ENCODE data around the gene HAND2.

Gene HAND2

DNA sequence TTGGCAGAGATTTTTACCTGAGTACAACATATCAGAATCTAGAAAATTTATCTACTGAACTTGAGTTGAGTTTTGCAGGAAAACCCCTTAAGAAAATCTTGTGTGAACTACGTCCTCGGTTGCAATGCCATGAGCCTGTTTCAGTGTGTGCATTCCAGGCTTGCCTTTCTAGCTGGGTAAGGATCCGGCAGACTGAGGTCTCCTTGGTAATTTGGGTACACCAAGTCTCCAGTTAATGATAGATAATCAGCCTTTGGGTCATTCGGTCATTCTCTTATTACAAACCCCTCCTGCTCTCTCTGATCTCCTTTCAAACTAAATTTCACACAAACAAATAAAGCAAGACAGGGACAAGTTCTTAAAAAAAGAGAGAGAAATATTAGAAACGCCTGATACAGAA, 5.9 kb upstream of the HAND2 start:
- no peak for DNase-seq (ENCODE audit: low read depth)

DNA sequence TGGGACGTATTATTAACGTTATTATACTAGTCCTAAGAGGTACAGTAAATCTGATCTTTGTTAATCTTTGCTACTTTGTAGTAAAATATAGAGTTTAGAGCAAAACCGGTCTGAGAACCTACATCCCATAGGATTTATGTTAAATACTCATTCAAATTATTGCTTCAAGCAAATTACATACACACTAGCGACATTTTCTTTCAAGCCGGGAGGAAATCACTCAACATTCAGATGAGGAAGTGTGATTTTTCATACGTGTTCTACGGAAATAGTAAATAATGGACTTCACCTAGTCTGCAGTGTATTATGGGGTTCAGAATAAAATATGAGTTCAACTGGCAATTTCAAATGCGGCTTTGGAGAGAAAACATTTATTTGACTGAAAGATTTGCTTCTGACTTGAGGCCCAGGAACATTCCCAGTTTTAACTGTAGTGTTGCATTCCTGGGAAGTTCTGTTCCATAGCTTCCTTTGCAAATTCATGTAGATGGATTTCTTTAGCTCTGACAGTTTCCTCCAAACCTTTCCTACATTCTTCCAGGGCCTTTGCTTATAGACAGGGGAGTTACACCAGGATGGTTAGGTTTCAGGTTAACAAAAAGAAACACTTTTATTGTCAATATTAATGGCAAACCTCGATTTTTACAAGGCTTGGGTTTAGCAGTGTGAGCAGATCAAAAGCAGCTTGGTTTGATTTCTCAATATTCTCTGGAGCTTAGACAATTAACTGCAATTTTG, 5.3 kb upstream of the HAND2 start:
- DNase-seq (ENCODE audit: low read depth): no peak

DNA sequence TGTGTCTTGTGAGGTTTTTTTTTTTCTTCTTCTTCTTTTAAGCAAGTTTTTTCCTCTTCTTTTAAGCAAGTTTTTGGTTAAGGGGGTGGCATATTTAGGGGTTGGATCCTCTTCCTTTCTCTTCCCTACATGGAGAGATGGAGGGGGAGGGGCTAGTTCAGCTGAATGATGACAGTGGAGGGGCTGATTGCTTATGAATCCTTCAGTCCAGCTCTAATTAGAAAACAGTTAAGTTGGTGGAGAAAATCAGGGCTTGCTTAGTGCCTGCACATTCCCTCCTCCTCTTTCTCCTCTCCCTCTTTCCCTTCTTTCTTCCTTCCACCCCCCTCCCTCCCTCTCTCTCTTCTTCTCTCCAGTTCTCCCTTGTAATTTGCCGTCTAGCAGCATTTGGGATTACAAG, 4.4 kb upstream of the HAND2 start:
- no peak for DNase-seq (ENCODE audit: low read depth)

DNA sequence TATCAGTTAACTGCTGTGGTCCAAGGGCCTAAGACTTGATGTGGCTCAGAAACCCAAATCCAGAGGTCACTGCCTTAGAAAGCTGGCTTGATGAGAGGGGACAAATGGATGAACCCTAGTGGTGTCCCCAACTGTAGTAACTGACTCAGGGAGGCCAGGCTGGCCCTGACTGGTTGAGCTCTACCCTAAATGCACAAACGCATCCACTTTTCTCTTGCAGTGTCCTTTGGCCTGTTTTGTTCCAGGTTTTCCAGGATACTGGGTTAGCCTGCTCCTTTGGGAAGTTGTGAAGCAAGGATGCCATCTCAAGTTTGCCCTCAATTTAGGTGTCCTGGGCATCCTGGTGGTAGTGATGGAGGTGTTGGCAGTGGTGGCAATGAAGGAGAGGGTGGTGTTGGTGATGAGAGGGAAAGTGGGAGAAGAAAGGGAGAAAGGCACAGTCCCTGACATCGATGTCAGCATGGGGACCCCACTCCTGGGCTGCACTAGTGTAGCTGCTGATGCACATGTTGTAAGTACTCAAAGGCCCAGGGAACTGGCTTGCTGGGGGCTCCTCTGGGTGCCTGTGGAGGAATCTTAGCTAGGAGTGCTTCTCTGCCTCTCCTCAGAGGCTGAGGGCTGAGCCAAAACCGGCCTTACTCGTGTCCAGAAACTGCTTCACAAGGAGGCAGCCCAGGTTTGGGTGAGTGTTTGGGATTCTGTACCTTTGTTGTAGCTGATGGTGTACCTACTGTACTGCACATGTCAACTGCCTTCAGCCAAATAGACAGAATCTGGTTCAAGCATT, 2.9 kb upstream of the HAND2 start:
- no peak for DNase-seq (ENCODE audit: low read depth)

- DNase-seq (ENCODE audit: low read depth): no peak
Measured at GRCh38 chr4:173531086-173531965, 1.3 kb upstream of the HAND2 start.

- no peak for DNase-seq (ENCODE audit: low read depth)
Measured at GRCh38 chr4:173530326-173531085, 477 bp upstream of the HAND2 start.

- no peak for DNase-seq (ENCODE audit: low read depth)
Measured at GRCh38 chr4:173528378-173529321, 1.4 kb downstream of the HAND2 start.

DNA sequence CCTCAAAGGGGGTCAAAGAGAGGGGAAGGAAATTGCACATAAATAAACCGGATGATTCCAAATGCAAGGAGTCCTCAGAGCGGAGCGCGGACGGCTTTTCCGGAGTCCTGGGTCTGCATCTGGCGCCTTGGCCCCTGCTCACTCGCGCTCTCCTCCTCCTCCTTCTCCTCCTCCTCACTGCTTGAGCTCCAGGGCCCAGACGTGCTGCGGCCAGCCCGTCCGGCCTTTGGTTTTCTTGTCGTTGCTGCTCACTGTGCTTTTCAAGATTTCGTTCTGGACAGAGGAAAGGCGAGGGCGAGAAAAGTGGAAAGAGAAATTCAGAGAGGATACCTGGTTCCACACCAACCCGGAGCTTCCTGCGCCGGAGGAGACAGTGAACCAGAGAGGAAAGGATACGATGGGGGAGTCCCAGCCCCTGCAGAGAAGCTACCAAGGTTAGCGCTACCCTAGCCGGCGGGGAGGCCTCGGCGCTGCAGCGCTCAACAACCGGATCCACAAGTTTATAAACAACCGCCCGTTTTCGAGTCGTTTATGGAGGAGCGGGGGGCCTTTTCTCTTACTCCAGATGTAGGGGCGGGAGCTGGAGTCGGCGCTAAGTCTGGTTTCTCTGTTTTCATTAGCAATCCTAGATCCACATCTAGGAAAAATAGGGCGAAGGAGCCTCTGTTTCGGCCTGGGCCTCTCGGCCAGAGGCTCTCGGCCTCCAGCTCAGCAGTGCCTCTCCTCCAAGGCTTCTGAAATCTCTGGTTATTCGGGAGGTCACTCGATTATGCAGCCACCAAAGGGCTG, 2.7 kb downstream of the HAND2 start:
- DNase-seq (ENCODE audit: low read depth): no peak

GRCh38 chr4:173526724-173527102, 3.3 kb downstream of the HAND2 start:
- no peak for DNase-seq (ENCODE audit: low read depth)

DNA sequence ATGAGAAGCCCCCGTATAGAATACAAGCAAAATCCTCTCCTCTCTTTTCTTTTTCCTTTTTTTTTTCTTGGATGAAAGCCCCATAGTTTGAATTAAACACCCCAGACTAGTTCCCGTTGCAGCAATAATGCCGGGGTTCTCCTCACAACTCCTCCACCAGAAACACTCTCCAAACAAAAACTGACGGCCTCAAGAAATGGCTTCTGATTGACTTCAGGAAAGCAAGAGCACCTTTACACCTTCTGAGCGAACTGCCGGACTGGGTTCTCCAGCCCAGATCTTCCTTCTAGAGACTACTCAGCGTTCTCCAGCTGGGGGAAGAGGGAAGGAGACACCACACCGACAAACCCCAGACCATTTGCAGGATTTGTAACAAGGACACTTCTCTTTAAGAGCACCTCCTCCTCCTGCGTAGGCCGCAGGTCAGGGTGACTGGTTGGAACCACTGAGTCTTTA, 4.0 kb downstream of the HAND2 start:
- DNase-seq (ENCODE audit: low read depth): no peak

GRCh38 chr4:173525118-173526011, 4.7 kb downstream of the HAND2 start:
- no peak for DNase-seq (ENCODE audit: low read depth)

- DNase-seq (ENCODE audit: low read depth): no peak
Measured at GRCh38 chr4:173524218-173525117, 5.6 kb downstream of the HAND2 start.

DNA sequence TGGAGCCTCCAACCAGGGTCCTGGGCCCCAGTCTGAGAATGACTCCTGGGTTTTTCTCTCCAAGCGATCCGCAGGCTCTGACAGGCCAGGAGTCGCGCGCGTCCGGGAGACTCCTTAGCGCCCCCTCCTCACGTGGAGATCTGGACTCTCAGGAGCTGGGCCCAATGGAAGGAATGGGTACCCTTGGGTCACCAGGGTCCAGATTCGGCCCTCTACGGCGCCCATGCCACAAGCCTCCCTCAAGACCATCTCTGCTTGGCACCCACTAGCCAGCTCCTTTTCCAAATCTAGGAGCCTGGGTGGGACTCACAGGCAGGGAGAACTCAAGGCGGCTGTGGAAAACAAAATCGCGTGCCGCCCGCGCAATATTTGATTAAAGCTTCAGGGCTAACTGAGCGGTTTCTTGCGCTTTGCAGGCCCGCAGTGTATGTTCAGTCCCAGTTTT, 7.1 kb downstream of the HAND2 start:
- no peak for DNase-seq (ENCODE audit: low read depth)

DNA sequence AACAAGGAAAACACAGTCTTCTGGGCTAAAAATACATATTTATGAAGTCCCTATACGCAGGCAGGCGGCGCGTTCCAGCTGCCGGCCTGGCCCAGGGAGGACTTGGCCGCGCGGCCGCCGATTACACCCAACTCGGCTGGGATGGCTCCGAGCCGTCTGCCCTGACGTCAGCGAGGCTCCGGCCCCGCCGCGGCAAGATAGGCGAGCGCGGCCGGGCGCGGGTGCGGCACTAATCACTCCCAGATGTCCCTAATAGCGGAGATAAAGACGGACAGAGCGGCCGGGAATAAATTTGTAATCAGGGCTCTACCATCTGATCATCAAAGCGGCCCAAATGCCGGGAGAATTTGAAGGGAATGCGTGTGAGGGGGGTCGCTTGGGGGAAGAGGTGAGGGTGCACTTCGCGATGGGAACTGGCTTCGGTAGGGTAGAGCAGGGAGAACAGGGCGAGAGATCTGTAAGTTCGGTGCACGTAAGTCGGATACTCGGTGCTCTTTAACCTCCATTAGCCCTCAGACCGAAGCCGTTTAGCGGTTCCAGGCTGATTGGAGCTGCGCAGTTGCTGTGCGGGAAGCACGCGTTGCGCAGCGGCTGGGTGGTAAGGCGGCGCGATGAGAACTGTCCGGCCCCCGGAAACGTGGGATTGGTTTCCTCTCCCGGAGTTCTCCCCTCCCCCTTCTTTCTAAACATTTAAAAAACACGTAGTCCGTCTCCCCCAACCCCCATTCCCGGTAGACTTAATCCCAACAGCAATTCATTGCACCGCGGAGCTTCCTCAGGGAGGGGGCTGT, 7.7 kb downstream of the HAND2 start:
- no peak for DNase-seq (ENCODE audit: low read depth)

DNA sequence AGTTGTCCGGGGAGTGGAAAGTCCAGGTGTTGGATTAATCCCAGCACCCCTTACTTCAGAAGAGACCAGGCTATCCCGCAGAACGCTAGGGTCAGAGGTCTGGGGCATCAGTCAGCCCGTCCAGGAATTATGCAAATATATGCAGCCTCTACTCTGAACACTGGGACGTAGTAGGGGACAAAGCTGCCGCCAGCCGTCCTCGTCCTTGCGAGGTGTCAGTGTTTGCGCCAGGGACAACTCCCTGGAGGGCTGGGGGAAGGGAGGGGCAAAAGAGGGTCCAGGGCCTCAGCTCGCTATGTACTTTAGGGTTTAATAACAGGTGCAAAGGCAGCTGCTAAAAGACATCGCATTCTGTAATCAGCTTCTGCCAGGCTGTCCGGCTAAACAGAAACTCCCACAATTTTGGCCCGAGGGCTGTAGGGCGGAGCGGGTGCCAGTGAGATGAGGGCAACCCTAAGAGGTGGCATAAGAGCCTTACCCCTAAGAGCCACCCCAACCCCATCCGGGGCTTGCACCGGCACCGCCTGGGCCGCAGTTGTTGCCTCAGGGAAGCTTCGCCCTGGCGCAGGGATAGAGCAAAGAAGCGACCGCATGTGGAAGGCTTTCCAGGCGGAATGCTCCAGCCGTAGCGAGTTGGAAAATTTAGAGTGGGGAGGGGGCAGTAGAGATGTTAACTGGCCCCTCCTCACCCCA, 8.4 kb downstream of the HAND2 start:
- no peak for DNase-seq (ENCODE audit: low read depth)

- DNase-seq (ENCODE audit: low read depth): no peak
Measured at GRCh38 chr4:173520921-173521466, 9.0 kb downstream of the HAND2 start.
